GM15510 (cell line): Measurements from ENCODE around the gene ALG11.

Experiments
- POLR2A ChIP-seq: IDR thresholded peaks from 3 replicates; pipeline ENCODE4 v1.6.1; 2011; ENCODE audit warnings: borderline replicate concordance; ENCODE audit not compliant: insufficient read length; ENCODE audit errors: extremely low read depth

Gene ALG11

GRCh38 chr13:51995677-51996551 is 16.3 kb upstream of the ALG11 start:
- TF ChIP-seq POLR2A: no peak

- TF ChIP-seq POLR2A: no peak
Observed at GRCh38 chr13:51996641-51997040, 15.6 kb upstream of the ALG11 start.

GRCh38 chr13:51997186-51997585 is 15.0 kb upstream of the ALG11 start:
- no peak for TF ChIP-seq POLR2A

GRCh38 chr13:51997641-51998330 is 14.4 kb upstream of the ALG11 start:
- no peak for TF ChIP-seq POLR2A

GRCh38 chr13:51998723-51999509 is 13.3 kb upstream of the ALG11 start:
- no peak for TF ChIP-seq POLR2A

- no peak for TF ChIP-seq POLR2A
Observed at GRCh38 chr13:51999510-51999911, 12.7 kb upstream of the ALG11 start.

GRCh38 chr13:51999921-52000320 is 12.3 kb upstream of the ALG11 start:
- no peak for TF ChIP-seq POLR2A

GRCh38 chr13:52001120-52001731 is 11.0 kb upstream of the ALG11 start:
- no peak for TF ChIP-seq POLR2A

GRCh38 chr13:52002361-52002760 is 9.8 kb upstream of the ALG11 start:
- no peak for TF ChIP-seq POLR2A

GRCh38 chr13:52003541-52003940 is 8.7 kb upstream of the ALG11 start:
- TF ChIP-seq POLR2A: no peak

- TF ChIP-seq POLR2A: no peak
Observed at GRCh38 chr13:52004511-52005170, 7.6 kb upstream of the ALG11 start.

GRCh38 chr13:52005841-52006522 is 6.2 kb upstream of the ALG11 start:
- TF ChIP-seq POLR2A: no peak

- TF ChIP-seq POLR2A: no peak
Observed at GRCh38 chr13:52006523-52007245, 5.5 kb upstream of the ALG11 start.

GRCh38 chr13:52009946-52010345 is 2.3 kb upstream of the ALG11 start:
- no peak for TF ChIP-seq POLR2A
